Measurements from ENCODE around the gene SURF1. TPM values are rescaled to one million over a fixed set of nuclear protein-coding genes. Genes with fewer than 3 reads are reported as not detected.
A peak's percentile ranks its signal among the peaks of the same experiment; 100 is the strongest.

The SURF1 gene
- total and polyA plus RNA-seq, 10 of the 15 experiments (the other 5 are each of a cell fraction or from before 2014, with no cell fraction given): 17.9 to 46.4 (median 29.6) TPM

DNA sequence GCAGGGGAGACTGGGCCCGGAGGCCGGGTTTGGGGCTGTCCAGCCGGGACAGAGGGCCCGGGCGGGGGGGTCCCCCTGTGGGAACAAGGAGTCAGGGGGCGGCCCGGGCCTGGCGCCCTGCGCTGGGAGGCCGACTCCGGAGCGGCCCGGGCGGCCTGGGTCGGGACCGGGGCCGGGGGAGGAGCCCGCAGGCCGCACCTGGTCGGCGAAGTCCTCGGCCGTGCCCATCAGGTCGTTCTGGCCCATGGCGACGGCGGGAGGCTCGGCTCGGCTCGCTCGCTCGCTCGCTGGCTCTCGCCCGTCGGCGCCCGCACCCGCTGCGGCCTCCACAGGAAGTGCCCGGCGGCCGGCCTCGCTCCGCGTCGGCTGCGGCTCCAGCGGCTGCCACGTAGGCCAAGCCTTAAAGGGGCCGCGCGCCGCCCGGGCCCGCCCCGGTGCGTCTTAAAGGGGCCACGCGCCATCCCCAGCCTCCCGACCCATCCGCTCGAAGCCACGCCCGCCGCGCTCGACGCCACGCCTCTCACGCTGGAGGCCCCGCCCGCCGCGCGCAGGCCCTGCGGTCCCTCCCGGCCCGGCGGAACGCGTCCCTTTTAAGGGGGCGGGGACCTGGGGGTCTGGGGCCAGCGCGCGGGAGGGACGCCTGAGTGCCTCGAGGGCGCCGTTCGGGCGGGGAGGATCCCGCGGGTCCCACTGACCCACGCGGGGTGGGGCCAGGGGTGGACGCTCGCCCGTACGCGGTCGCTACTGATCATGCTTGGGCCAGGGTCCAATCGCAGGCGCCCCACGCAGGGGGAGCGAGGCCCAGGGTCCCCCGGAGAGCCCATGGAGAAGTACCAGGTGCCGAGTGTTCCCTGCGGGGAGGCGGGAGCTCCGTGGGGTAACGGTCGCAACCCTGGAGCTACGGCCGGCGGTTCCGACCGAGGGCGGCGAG is 19.7 kb upstream of the SURF1 start, which contains the start of the genes STKLD1 and SURF4:
STKLD1 (plus strand) TSS at position 643 of the 931 bp plus-strand sequence; CDS start at position 751, 108 bp downstream.
SURF4 (minus strand) TSS at position 337 of the 931 bp plus-strand sequence; CDS start at position 246, 91 bp downstream.
- WGBS (ENCODE audit: insufficient coverage, insufficient replicate concordance, low lambda C conversion rate, missing lambda C conversion rate): 3% methylated on average over 54 of the region's 120 CpGs
- DNase-seq (ENCODE audit: low read depth, low spot score): peak; percentile 73
- peak within 1 kb of the TSS; percentile 97 for H3K4me3 ChIP-seq
- ChIA-PET RAD21 (ENCODE audit: unreplicated experiment) (interaction anchor here (0.6 to 1.6 kb wide), 2 partner anchors 21 to 28 kb away, joined by 3 to 4 read pairs; partner anchors contain the start of genes MED22 and RPL7A), POLR2A (interaction anchor here (0.9 to 2.9 kb wide), 5 partner anchors 20 to 41 kb away, joined by 3 to 12 read pairs (median 9); partner anchors contain the start of genes MED22, REXO4, RPL7A and SURF1), SMC1A (ENCODE audit: uncharacterized antibody, unreplicated experiment) (interaction anchor here (0.9 to 1.2 kb wide), 4 partner anchors 12 to 104 kb away, joined by 3 to 4 read pairs (median 4); partner anchors contain the start of genes MED22 and RPL7A), CTCF (interaction anchor here (0.6 to 1.8 kb wide), 9 partner anchors 10 to 939 kb away, joined by 3 to 5 read pairs (median 3); no protein-coding TSS in a partner anchor)
- H3K27ac ChIP-seq (ENCODE audit: control insufficient read depth, insufficient read depth): peak within 1 kb of the TSS; percentile 78
- H2AFZ ChIP-seq (ENCODE audit: control insufficient read depth, low read depth, low read length): peak within 1 kb of the TSS; percentile 86
- peaks cover 49% of the 10 kb centered on the region for H3K79me2 ChIP-seq (ENCODE audit: control insufficient read depth, insufficient read depth, low read length)
- BruUV-seq (replicated peaks): no TSS peak
- H3K36me3 ChIP-seq (ENCODE audit: control insufficient read depth in 2 of 2, insufficient read depth in 2 of 2, low read length in 1 of 2): peaks cover 0 to 3% of the 10 kb centered on the region in 2 experiments; a peak in 2 of 4 replicates
- no peaks in the 10 kb centered on the region for H3K27me3 ChIP-seq (replicated peaks in 1 of 2; ENCODE audit: control insufficient read depth in 2 of 2, insufficient read depth in 2 of 2, low read length in 1 of 2)
- intact Hi-C loops (cut with micrococcal nuclease; ENCODE audit: unreplicated experiment) (loop anchor here (5.0 kb wide), 1 partner anchor 41 kb away; the partner anchor contains the start of gene REXO4), in situ Hi-C loops (cut with MboI) (no loop called here)
- ATAC-seq: peak; percentile 94
- peaks cover 18% of the 10 kb centered on the region for H3K4me1 ChIP-seq (ENCODE audit: control insufficient read depth, insufficient read depth, low read length)
- H3K9me3 ChIP-seq (replicated peaks; ENCODE audit: control insufficient read depth, insufficient read depth, low read length): no peaks in the 10 kb centered on the region; the same call in 2 of the 3 replicates
- H3K4me2 ChIP-seq (ENCODE audit: control insufficient read depth, insufficient read depth): peak within 1 kb of the TSS; percentile 97
- FAIRE-seq: no peak
- H3K9ac ChIP-seq (ENCODE audit: control insufficient read depth, insufficient read depth, low read length): peak within 1 kb of the TSS; percentile 93
- peaks cover 7% of the 10 kb centered on the region for H4K20me1 ChIP-seq (ENCODE audit: control insufficient read depth, insufficient read depth)
- TF ChIP-seq, protein P1, sequence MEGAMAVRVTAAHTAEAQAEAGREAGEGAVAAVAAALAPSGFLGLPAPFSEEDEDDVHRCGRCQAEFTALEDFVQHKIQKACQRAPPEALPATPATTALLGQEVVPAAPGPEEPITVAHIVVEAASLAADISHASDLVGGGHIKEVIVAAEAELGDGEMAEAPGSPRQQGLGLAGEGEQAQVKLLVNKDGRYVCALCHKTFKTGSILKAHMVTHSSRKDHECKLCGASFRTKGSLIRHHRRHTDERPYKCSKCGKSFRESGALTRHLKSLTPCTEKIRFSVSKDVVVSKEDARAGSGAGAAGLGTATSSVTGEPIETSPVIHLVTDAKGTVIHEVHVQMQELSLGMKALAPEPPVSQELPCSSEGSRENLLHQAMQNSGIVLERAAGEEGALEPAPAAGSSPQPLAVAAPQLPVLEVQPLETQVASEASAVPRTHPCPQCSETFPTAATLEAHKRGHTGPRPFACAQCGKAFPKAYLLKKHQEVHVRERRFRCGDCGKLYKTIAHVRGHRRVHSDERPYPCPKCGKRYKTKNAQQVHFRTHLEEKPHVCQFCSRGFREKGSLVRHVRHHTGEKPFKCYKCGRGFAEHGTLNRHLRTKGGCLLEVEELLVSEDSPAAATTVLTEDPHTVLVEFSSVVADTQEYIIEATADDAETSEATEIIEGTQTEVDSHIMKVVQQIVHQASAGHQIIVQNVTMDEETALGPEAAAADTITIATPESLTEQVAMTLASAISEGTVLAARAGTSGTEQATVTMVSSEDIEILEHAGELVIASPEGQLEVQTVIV (IDR thresholded peaks at IDR 0.05; ENCODE audit: borderline replicate concordance, partially characterized antibody): no peak
- TF ChIP-seq ZNF207 (IDR thresholded peaks at IDR 0.05; ENCODE audit: borderline replicate concordance) (peak; percentile 68; the same call in 1 of the 2 replicates), RUNX3 (IDR thresholded peaks at IDR 0.05; ENCODE audit: low read length) (peak; percentile 58), KAT2A (conservative IDR thresholded peaks at IDR 0.05; ENCODE audit: control insufficient read depth, low read depth, low read length) (no peak), IKZF2 (IDR thresholded peaks at IDR 0.05) (no peak), CREM (IDR thresholded peaks at IDR 0.05; ENCODE audit: low read depth) (peak; percentile 60), GATAD2B (conservative IDR thresholded peaks at IDR 0.05; ENCODE audit: low read depth) (peak; percentile 98), MXI1 (IDR thresholded peaks at IDR 0.05; ENCODE audit: low read depth, low read length) (peak; percentile 37; the same call in 1 of the 2 replicates), NFXL1 (IDR thresholded peaks at IDR 0.05; ENCODE audit: borderline replicate concordance) (peak; percentile 76; the same call in 1 of the 2 replicates)
- TF ChIP-seq, protein P2, sequence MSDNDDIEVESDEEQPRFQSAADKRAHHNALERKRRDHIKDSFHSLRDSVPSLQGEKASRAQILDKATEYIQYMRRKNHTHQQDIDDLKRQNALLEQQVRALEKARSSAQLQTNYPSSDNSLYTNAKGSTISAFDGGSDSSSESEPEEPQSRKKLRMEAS (IDR thresholded peaks at IDR 0.05; ENCODE audit: low read depth, low read length): peak; percentile 84
- TF ChIP-seq, protein P3, sequence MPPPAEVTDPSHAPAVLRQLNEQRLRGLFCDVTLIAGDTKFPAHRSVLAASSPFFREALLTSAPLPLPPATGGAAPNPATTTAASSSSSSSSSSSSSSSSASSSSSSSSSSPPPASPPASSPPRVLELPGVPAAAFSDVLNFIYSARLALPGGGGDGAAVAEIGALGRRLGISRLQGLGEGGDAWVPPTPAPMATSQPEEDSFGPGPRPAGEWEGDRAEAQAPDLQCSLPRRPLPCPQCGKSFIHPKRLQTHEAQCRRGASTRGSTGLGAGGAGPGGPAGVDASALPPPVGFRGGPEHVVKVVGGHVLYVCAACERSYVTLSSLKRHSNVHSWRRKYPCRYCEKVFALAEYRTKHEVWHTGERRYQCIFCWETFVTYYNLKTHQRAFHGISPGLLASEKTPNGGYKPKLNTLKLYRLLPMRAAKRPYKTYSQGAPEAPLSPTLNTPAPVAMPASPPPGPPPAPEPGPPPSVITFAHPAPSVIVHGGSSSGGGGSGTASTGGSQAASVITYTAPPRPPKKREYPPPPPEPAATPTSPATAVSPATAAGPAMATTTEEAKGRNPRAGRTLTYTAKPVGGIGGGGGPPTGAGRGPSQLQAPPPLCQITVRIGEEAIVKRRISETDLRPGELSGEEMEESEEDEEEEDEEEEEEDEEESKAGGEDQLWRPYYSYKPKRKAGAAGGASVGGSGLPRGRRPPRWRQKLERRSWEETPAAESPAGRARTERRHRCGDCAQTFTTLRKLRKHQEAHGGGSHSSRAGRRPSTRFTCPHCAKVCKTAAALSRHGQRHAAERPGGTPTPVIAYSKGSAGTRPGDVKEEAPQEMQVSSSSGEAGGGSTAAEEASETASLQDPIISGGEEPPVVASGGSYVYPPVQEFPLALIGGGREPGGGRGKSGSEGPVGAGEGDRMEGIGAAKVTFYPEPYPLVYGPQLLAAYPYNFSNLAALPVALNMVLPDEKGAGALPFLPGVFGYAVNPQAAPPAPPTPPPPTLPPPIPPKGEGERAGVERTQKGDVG (CRISPR knock-in tag; IDR thresholded peaks at IDR 0.05): no peak
